Right lobe of liver (tissue), 4 donors: ENCODE measurements around the gene PAX3.

Experiments
- POLR2A ChIP-seq: fragments of 450-650 bp; IDR thresholded peaks from one replicate; pipeline ENCODE4 v1.6.1; 2017; ENCODE audit warnings: antibody characterized with exemption, mild to moderate bottlenecking
- TF ChIP-seq, protein P1 (sequence below), 4 donors: fragments of 200-600 bp in 3 of 4; fragments of 450-650 bp in 1 of 4; IDR thresholded peaks; one replicate each; pipeline versions ENCODE4 v1.5.1 to v1.8.0; 2016 to 2022; ENCODE audit warnings: antibody characterized with exemption in 4 of 4, mild to moderate bottlenecking in 2 of 4
- donor health status: DM: no; HTN: no; CAD: no.
- donor health status: DM: no; HTN: no; CAD: no.
- donor health status: DM: no; HTN: yes; CAD: no.

DNA sequence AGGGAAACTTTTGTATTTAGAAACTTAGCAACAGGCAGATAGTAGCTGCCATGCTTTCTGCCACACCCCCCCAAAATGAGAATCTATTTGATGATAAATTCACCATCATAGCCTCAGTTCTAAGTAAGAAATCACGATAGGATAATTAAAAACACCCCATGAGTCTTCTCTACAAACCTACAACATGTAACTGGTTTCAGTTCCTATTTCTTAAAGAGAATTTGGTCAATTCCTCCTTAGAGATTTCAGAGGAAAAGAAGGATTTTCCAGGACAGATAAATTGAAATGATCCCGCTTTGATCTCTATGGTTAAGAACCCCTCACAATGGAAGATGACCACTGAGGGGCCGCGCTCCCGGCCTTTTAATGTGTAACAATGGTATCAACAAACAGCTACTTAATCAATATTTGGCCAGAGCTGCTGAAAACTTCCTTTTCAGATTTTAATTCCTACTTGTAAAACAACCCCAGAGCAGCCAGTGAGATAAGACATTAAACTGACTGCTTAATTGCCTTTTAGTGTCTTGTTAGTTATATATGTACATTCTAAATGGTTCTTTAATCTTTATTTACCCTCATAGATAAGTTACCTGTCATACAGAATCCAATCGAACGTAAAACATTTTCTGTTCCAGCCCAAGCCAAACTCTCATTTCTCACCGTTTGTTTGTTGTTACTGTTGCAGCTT lies 10.1 kb downstream of the PAX3 start:
- TF ChIP-seq, protein P1, sequence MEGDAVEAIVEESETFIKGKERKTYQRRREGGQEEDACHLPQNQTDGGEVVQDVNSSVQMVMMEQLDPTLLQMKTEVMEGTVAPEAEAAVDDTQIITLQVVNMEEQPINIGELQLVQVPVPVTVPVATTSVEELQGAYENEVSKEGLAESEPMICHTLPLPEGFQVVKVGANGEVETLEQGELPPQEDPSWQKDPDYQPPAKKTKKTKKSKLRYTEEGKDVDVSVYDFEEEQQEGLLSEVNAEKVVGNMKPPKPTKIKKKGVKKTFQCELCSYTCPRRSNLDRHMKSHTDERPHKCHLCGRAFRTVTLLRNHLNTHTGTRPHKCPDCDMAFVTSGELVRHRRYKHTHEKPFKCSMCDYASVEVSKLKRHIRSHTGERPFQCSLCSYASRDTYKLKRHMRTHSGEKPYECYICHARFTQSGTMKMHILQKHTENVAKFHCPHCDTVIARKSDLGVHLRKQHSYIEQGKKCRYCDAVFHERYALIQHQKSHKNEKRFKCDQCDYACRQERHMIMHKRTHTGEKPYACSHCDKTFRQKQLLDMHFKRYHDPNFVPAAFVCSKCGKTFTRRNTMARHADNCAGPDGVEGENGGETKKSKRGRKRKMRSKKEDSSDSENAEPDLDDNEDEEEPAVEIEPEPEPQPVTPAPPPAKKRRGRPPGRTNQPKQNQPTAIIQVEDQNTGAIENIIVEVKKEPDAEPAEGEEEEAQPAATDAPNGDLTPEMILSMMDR (IDR thresholded peaks at IDR 0.05) = no peak
- TF ChIP-seq POLR2A = no peak
